HEK293 (cell line): ENCODE results near the gene CABP1.

ENCODE experiments used
- CTCF ChIA-PET: fragments of 350-600 bp; formaldehyde crosslinking; extraction: SDS; loops from one replicate; lab custom pipeline; 2021; ENCODE audit warnings: antibody characterized with exemption; lab: Yijun Ruan, JAX
- POLR2A ChIA-PET: fragments of 300-600 bp; formaldehyde crosslinking; extraction: SDS; loops from one replicate; lab custom pipeline; 2020; ENCODE audit warnings: antibody characterized with exemption, inconsistent platforms; lab: Yijun Ruan, JAX
- H3K27ac ChIP-seq: fragments of 200-500 bp; sonication (Bioruptor generic); 2 replicates; pipeline ENCODE4 v1.5.1; 2014; ENCODE audit warnings: low read depth, low read length, control low read depth, inconsistent platforms; ENCODE audit errors: extremely low read depth
- H3K36me3 ChIP-seq, 2 experiments: fragments of 200-500 bp in 1 of 2; sonication (Bioruptor generic) in 1 of 2; 1 replicate in 1 of 2; 2 replicates in 1 of 2; pipeline ENCODE4 v1.5.1; 2014 to 2017; ENCODE audit warnings: inconsistent platforms in 2 of 2, low read length in 2 of 2; ENCODE audit not compliant: control insufficient read depth in 2 of 2, insufficient read depth in 1 of 2
- H3K4me1 ChIP-seq: fragments of 200-500 bp; sonication (Bioruptor generic); 2 replicates; pipeline ENCODE4 v1.5.1; 2014; ENCODE audit warnings: mild to moderate bottlenecking, low read length, inconsistent platforms; ENCODE audit not compliant: control insufficient read depth, insufficient read depth
- H3K4me3 ChIP-seq: 2 replicates; pipeline ENCODE4 v1.5.1; 2011; ENCODE audit warnings: low read depth, mild to moderate bottlenecking, control low read depth, low read length, moderate library complexity
- H3K9me3 ChIP-seq: fragments of 200-500 bp; sonication (Bioruptor generic); 2 replicates; pipeline ENCODE4 v1.5.1; 2014; ENCODE audit warnings: low read depth, low read length, inconsistent platforms; ENCODE audit not compliant: control insufficient read depth, insufficient read depth
- IKZF3 ChIP-seq: fragments of 450-650 bp; IDR thresholded peaks from 2 replicates; pipeline ENCODE4 v1.5.0; 2018; ENCODE audit warnings: missing biosample characterization, mild to moderate bottlenecking, missing genetic modification characterization, moderate library complexity
- MYNN ChIP-seq: fragments of 450-650 bp; formaldehyde crosslinking; IDR thresholded peaks from 2 replicates; pipeline ENCODE4 v1.5.1; 2016; ENCODE audit warnings: missing biosample characterization, missing genetic modification characterization, borderline replicate concordance
- OVOL3 ChIP-seq: fragments of 450-650 bp; formaldehyde crosslinking; IDR thresholded peaks from 2 replicates; pipeline ENCODE4 v1.5.1; 2016; ENCODE audit warnings: missing biosample characterization, missing genetic modification characterization
- SETDB1 ChIP-seq: IDR thresholded peaks from one replicate; pipeline ENCODE4 v1.6.1; 2017; ENCODE audit warnings: mild to moderate bottlenecking, low read length, moderate library complexity, mixed read lengths; ENCODE audit not compliant: insufficient read length
- SP2 ChIP-seq: fragments of 450-650 bp; formaldehyde crosslinking; IDR thresholded peaks from 2 replicates; pipeline ENCODE4 v1.5.1; 2016; ENCODE audit warnings: missing biosample characterization, missing genetic modification characterization
- YY1 ChIP-seq: fragments of 450-650 bp; formaldehyde crosslinking; IDR thresholded peaks from 2 replicates; pipeline ENCODE4 v1.5.1; 2018; ENCODE audit warnings: missing biosample characterization, missing genetic modification characterization
- YY2 ChIP-seq: fragments of 450-650 bp; formaldehyde crosslinking; IDR thresholded peaks from 2 replicates; pipeline ENCODE4 v1.5.1; 2016; ENCODE audit warnings: missing biosample characterization, missing genetic modification characterization
- ZBTB17 ChIP-seq: fragments of 450-650 bp; formaldehyde crosslinking; IDR thresholded peaks from 2 replicates; pipeline ENCODE4 v1.5.1; 2016; ENCODE audit warnings: missing biosample characterization, missing genetic modification characterization
- ZNF292 ChIP-seq: fragments of 450-650 bp; formaldehyde crosslinking; IDR thresholded peaks from 2 replicates; pipeline ENCODE4 v1.5.1; 2016; ENCODE audit warnings: low read depth, missing biosample characterization, missing genetic modification characterization, borderline replicate concordance
- ZNF335 ChIP-seq: fragments of 450-650 bp; formaldehyde crosslinking; conservative IDR thresholded peaks from 2 replicates; pipeline ENCODE4 v1.5.1; 2016; ENCODE audit warnings: missing biosample characterization, missing genetic modification characterization
- ZNF366 ChIP-seq: fragments of 450-650 bp; formaldehyde crosslinking; conservative IDR thresholded peaks from 2 replicates; pipeline ENCODE4 v1.5.1; 2016; ENCODE audit warnings: missing biosample characterization, missing genetic modification characterization
- ZNF391 ChIP-seq: fragments of 450-650 bp; formaldehyde crosslinking; IDR thresholded peaks from 2 replicates; pipeline ENCODE4 v1.5.1; 2016; ENCODE audit warnings: low read depth, missing biosample characterization, missing genetic modification characterization, borderline replicate concordance
- ZNF510 ChIP-seq: fragments of 450-650 bp; formaldehyde crosslinking; IDR thresholded peaks from 2 replicates; pipeline ENCODE4 v1.5.1; 2018; ENCODE audit warnings: mild to moderate bottlenecking, missing genetic modification characterization, missing biosample characterization; ENCODE audit not compliant: insufficient replicate concordance
- ZNF624 ChIP-seq: fragments of 450-650 bp; formaldehyde crosslinking; IDR thresholded peaks from 2 replicates; pipeline ENCODE4 v1.5.1; 2017; ENCODE audit warnings: missing biosample characterization, missing genetic modification characterization
- ZNF654 ChIP-seq: fragments of 450-650 bp; formaldehyde crosslinking; IDR thresholded peaks from 2 replicates; pipeline ENCODE4 v1.5.1; 2016; ENCODE audit warnings: low read depth, missing biosample characterization, missing genetic modification characterization
- ZNF707 ChIP-seq: fragments of 450-650 bp; formaldehyde crosslinking; IDR thresholded peaks from 2 replicates; pipeline ENCODE4 v1.5.1; 2016; ENCODE audit warnings: missing biosample characterization, missing genetic modification characterization
- ZNF785 ChIP-seq: fragments of 450-650 bp; formaldehyde crosslinking; IDR thresholded peaks from 2 replicates; pipeline ENCODE4 v1.5.1; 2016; ENCODE audit warnings: missing biosample characterization, missing genetic modification characterization
- ZNF837 ChIP-seq: fragments of 450-650 bp; formaldehyde crosslinking; IDR thresholded peaks from 2 replicates; pipeline ENCODE4 v1.5.1; 2016; ENCODE audit warnings: missing biosample characterization, missing genetic modification characterization
- ZXDB ChIP-seq: fragments of 450-650 bp; formaldehyde crosslinking; IDR thresholded peaks from 2 replicates; pipeline ENCODE4 v1.5.1; 2016; ENCODE audit warnings: missing biosample characterization, missing genetic modification characterization
- TF ChIP-seq, protein P1 (sequence below): fragments of 450-650 bp; formaldehyde crosslinking; IDR thresholded peaks from 2 replicates; pipeline ENCODE4 v1.5.1; 2016; ENCODE audit warnings: missing biosample characterization, missing genetic modification characterization
- TF ChIP-seq, protein P2 (sequence below): fragments of 450-650 bp; formaldehyde crosslinking; IDR thresholded peaks from 2 replicates; pipeline ENCODE4 v1.5.1; 2016; ENCODE audit warnings: missing biosample characterization, missing genetic modification characterization

The CABP1 gene

GRCh38 chr12:120659151-120659525 lies 18.7 kb downstream of the CABP1 start:
- TF ChIP-seq ZNF624 (tag by site-specific recombination): no peak
- no peak for TF ChIP-seq SP2 (tag by site-specific recombination)
- no peak for TF ChIP-seq ZNF391 (tag by site-specific recombination)
- TF ChIP-seq MYNN: no peak
- TF ChIP-seq ZNF785 (tag by site-specific recombination): no peak
- TF ChIP-seq, protein P1, sequence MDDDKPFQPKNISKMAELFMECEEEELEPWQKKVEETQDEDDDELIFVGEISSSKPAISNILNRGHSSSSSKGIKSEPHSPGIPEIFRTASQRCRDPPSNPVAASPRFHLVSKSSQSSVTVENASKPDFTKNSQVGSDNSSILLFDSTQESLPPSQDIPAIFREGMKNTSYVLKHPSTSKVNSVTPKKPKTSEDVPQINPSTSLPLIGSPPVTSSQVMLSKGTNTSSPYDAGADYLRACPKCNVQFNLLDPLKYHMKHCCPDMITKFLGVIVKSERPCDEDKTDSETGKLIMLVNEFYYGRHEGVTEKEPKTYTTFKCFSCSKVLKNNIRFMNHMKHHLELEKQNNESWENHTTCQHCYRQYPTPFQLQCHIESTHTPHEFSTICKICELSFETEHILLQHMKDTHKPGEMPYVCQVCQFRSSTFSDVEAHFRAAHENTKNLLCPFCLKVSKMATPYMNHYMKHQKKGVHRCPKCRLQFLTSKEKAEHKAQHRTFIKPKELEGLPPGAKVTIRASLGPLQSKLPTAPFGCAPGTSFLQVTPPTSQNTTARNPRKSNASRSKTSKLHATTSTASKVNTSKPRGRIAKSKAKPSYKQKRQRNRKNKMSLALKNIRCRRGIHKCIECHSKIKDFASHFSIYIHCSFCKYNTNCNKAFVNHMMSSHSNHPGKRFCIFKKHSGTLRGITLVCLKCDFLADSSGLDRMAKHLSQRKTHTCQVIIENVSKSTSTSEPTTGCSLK (tag by site-specific recombination): no peak
- TF ChIP-seq ZNF654 (tag by site-specific recombination): no peak
- TF ChIP-seq SETDB1: no peak
- no peak for TF ChIP-seq ZXDB (tag by site-specific recombination)
- no peak for TF ChIP-seq ZNF335
- TF ChIP-seq YY2 (tag by site-specific recombination): no peak
- TF ChIP-seq ZNF837: no peak
- TF ChIP-seq OVOL3: no peak
- TF ChIP-seq, all 188 proteins: peak for 0
- Histone ChIP-seq H3K4me3 (no peak overlapping the region), H3K4me1 (no peaks in the 10 kb centered on the region), H3K36me3 (no peaks in the 10 kb centered on the region), H3K9me3 (no peaks in the 10 kb centered on the region), H3K27ac (no peak overlapping the region)
- ChIA-PET CTCF (interaction anchor here (0.5 to 2.5 kb wide), 4 partner anchors 10 to 402 kb away, joined by 3 to 13 read pairs (median 3); no protein-coding TSS in a partner anchor), POLR2A (interaction anchor here (0.7 kb wide), 1 partner anchor 305 kb away, joined by 3 read pairs; no protein-coding TSS in a partner anchor)

DNA sequence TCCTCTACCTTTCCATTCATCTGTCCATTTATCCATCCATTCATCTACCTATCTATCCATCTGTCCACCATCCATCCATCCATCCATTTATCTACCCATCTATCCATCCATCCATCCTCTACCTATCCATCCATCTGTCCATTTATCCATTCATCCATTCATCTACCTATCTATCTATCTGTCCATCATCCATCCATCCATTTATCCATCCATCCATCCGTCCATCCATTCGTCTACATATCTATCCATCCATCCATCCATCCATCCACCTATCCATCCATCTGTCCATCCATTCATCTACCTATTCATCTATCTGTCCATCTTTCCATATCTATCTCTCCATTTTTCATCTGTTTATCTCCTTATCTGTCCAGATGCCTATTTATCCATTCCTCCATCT lies 21.0 kb downstream of the CABP1 start:
- Histone ChIP-seq H3K27ac (no peak overlapping the region), H3K4me3 (no peak overlapping the region), H3K4me1 (no peaks in the 10 kb centered on the region), H3K9me3 (no peaks in the 10 kb centered on the region), H3K36me3 (no peaks in the 10 kb centered on the region)
- TF ChIP-seq ZBTB17 (tag by site-specific recombination): peak; percentile 98
- no peak for TF ChIP-seq IKZF3
- TF ChIP-seq, protein P2, sequence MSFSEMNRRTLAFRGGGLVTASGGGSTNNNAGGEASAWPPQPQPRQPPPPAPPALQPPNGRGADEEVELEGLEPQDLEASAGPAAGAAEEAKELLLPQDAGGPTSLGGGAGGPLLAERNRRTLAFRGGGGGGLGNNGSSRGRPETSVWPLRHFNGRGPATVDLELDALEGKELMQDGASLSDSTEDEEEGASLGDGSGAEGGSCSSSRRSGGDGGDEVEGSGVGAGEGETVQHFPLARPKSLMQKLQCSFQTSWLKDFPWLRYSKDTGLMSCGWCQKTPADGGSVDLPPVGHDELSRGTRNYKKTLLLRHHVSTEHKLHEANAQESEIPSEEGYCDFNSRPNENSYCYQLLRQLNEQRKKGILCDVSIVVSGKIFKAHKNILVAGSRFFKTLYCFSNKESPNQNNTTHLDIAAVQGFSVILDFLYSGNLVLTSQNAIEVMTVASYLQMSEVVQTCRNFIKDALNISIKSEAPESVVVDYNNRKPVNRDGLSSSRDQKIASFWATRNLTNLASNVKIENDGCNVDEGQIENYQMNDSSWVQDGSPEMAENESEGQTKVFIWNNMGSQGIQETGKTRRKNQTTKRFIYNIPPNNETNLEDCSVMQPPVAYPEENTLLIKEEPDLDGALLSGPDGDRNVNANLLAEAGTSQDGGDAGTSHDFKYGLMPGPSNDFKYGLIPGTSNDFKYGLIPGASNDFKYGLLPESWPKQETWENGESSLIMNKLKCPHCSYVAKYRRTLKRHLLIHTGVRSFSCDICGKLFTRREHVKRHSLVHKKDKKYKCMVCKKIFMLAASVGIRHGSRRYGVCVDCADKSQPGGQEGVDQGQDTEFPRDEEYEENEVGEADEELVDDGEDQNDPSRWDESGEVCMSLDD (tag by site-specific recombination): no peak
- TF ChIP-seq ZNF366: peak; percentile 99
- no peak for TF ChIP-seq YY1 (tag by site-specific recombination)
- no peak for TF ChIP-seq ZNF707 (tag by site-specific recombination)
- no peak for TF ChIP-seq ZNF510 (tag by site-specific recombination)
- TF ChIP-seq ZNF292: no peak
- CTCF ChIA-PET: interaction anchor here (1.5 kb wide), 1 partner anchor 12 kb away, joined by 15 read pairs; no protein-coding TSS in a partner anchor
- POLR2A ChIA-PET: no interaction called here
